SH-SY5Y (cell line): Measurements from ENCODE around the gene AGXT2.

Source experiments
- GATA2 ChIP-seq: IDR thresholded peaks from 2 replicates; pipeline ENCODE4 v1.6.1; 2011; ENCODE audit warnings: mild to moderate bottlenecking, low read depth, low read length
- GATA3 ChIP-seq: IDR thresholded peaks from 2 replicates; pipeline ENCODE4 v1.6.1; 2011; ENCODE audit warnings: low read depth, mild to moderate bottlenecking, low read length, moderate library complexity

AGXT2 gene

GRCh38 chr5:35066260-35066795 lies 18.6 kb upstream of the AGXT2 start:
- TF ChIP-seq GATA3 (no peak), GATA2 (no peak)

GRCh38 chr5:35063414-35063813 lies 15.7 kb upstream of the AGXT2 start:
- TF ChIP-seq GATA2, result no peak

GRCh38 chr5:35061211-35061770 lies 13.5 kb upstream of the AGXT2 start:
- TF ChIP-seq GATA3 (no peak), GATA2 (no peak)

GRCh38 chr5:35060236-35060635 lies 12.5 kb upstream of the AGXT2 start:
- TF ChIP-seq GATA2 (no peak), GATA3 (no peak)

GRCh38 chr5:35059251-35059650 lies 11.5 kb upstream of the AGXT2 start:
- TF ChIP-seq GATA2, result no peak

GRCh38 chr5:35058374-35058788 lies 10.6 kb upstream of the AGXT2 start:
- TF ChIP-seq GATA3, result no peak
- TF ChIP-seq GATA2, result no peak

- TF ChIP-seq GATA2 (no peak), GATA3 (no peak)
These were observed 8.9 kb upstream of the AGXT2 start for GRCh38 chr5:35056686-35057085.

- TF ChIP-seq GATA3, result no peak
- no peak for TF ChIP-seq GATA2
These were observed 5.1 kb upstream of the AGXT2 start for GRCh38 chr5:35052838-35053237.

- TF ChIP-seq GATA3 (no peak), GATA2 (no peak)
These were observed 2.9 kb upstream of the AGXT2 start for GRCh38 chr5:35050541-35051126.

- TF ChIP-seq GATA2 (no peak), GATA3 (no peak)
These were observed 1.2 kb upstream of the AGXT2 start for GRCh38 chr5:35048910-35049309.

- TF ChIP-seq GATA2 (no peak), GATA3 (no peak)
These were observed 975 bp downstream of the AGXT2 start for GRCh38 chr5:35046774-35047173.

GRCh38 chr5:35045280-35045679 lies 2.5 kb downstream of the AGXT2 start:
- TF ChIP-seq GATA2, result no peak
- no peak for TF ChIP-seq GATA3

- TF ChIP-seq GATA3 (no peak), GATA2 (no peak)
These were observed 3.1 kb downstream of the AGXT2 start for GRCh38 chr5:35044649-35045048.

GRCh38 chr5:35042781-35043180 lies 5.0 kb downstream of the AGXT2 start:
- TF ChIP-seq GATA2 (no peak), GATA3 (no peak)

- TF ChIP-seq GATA2 (no peak), GATA3 (no peak)
These were observed 6.5 kb downstream of the AGXT2 start for GRCh38 chr5:35041261-35041660.

- TF ChIP-seq GATA3 (no peak), GATA2 (no peak)
These were observed 8.9 kb downstream of the AGXT2 start for GRCh38 chr5:35038891-35039290.

- TF ChIP-seq GATA3 (peak; percentile 52; the same call in 1 of the 2 replicates), GATA2 (peak; percentile 76)
These were observed 11.2 kb downstream of the AGXT2 start for GRCh38 chr5:35036536-35036935.

- TF ChIP-seq GATA3 (no peak), GATA2 (no peak)
These were observed 12.5 kb downstream of the AGXT2 start for GRCh38 chr5:35035271-35035670.
